GM23248 (cell line): Measurements from ENCODE around the gene ATP10A. TPM values are rescaled to one million over a fixed set of nuclear protein-coding genes. Genes with fewer than 3 reads are reported as not detected.
"Not testable (repeated sequence)": the region's sequence is repeated elsewhere in the genome, so short reads cannot be mapped to it uniquely, and the experiment has no call there.

ENCODE experiments used
- DNase-seq: peaks from one replicate; pipeline ENCODE4 v3.0.0-alpha.2; 2015
- H2AFZ ChIP-seq: fragments of 200-600 bp; sonication (generic); 2 replicates; pipeline ENCODE4 v1.6.1; 2016; ENCODE audit warnings: antibody characterized with exemption
- H3F3A ChIP-seq: fragments of 200-600 bp; sonication (generic); 2 replicates; pipeline ENCODE4 v1.6.1; 2016; ENCODE audit warnings: mild to moderate bottlenecking, antibody characterized with exemption, mixed run types; ENCODE audit not compliant: insufficient read depth
- H3K27ac ChIP-seq: fragments of 200-600 bp; sonication (generic); 2 replicates; pipeline ENCODE4 v1.5.1; 2016; ENCODE audit warnings: mild to moderate bottlenecking
- H3K27me3 ChIP-seq: fragments of 200-600 bp; sonication (generic); replicated peaks from 2 replicates; pipeline ENCODE4 v1.6.1; 2016; ENCODE audit warnings: mild to moderate bottlenecking; ENCODE audit not compliant: insufficient read depth
- H3K36me3 ChIP-seq: fragments of 200-600 bp; sonication (generic); 2 replicates; pipeline ENCODE4 v1.6.1; 2016; ENCODE audit warnings: low read depth, mild to moderate bottlenecking
- H3K4me1 ChIP-seq: fragments of 200-600 bp; sonication (generic); 2 replicates; pipeline ENCODE4 v1.6.1; 2016; ENCODE audit warnings: mild to moderate bottlenecking; ENCODE audit not compliant: insufficient read depth
- H3K4me2 ChIP-seq: fragments of 200-600 bp; sonication (generic); one replicate; pipeline ENCODE4 v1.6.1; 2016; ENCODE audit warnings: mild to moderate bottlenecking; ENCODE audit not compliant: unreplicated experiment
- H3K4me3 ChIP-seq: fragments of 200-600 bp; sonication (generic); 2 replicates; pipeline ENCODE4 v1.5.1; 2016; ENCODE audit warnings: mild to moderate bottlenecking
- H3K79me2 ChIP-seq: fragments of 200-600 bp; sonication (generic); 2 replicates; pipeline ENCODE4 v1.6.1; 2016; ENCODE audit warnings: mild to moderate bottlenecking; ENCODE audit not compliant: insufficient read depth
- H3K9ac ChIP-seq: fragments of 200-600 bp; sonication (generic); 2 replicates; pipeline ENCODE4 v1.6.1; 2016; ENCODE audit warnings: mild to moderate bottlenecking
- H3K9me2 ChIP-seq: fragments of 200-600 bp; sonication (generic); 2 replicates; pipeline ENCODE4 v1.6.1; 2016; ENCODE audit warnings: mixed run types, mild to moderate bottlenecking, moderate library complexity; ENCODE audit not compliant: insufficient read depth
- H3K9me3 ChIP-seq: fragments of 200-600 bp; sonication (generic); one replicate; pipeline ENCODE4 v1.6.1; 2017; ENCODE audit warnings: low read depth
- H4K20me1 ChIP-seq: fragments of 200-600 bp; sonication (generic); 2 replicates; pipeline ENCODE4 v1.6.0; 2016; ENCODE audit not compliant: insufficient read depth
- EZH2 ChIP-seq: fragments of 200-600 bp; sonication (generic); IDR thresholded peaks from 2 replicates; pipeline ENCODE4 v1.6.1; 2018; ENCODE audit warnings: antibody characterized with exemption, mild to moderate bottlenecking; ENCODE audit not compliant: insufficient read depth, poor library complexity, severe bottlenecking
- EZH2phosphoT487 ChIP-seq: fragments of 200-600 bp; sonication (generic); IDR thresholded peaks from 2 replicates; pipeline ENCODE4 v1.6.1; 2018; ENCODE audit warnings: antibody characterized with exemption, moderate library complexity, mild to moderate bottlenecking, low read depth; ENCODE audit not compliant: insufficient read depth
- WGBS, 2 experiments: methylation state at CpG; one replicate each; pipeline ENCODE4 v1.1.6; 2015 to 2017; ENCODE audit warnings: low lambda C conversion rate in 2 of 2, low coverage in 1 of 2; ENCODE audit errors: missing lambda C conversion rate in 2 of 2; 5-methylcytosine and 5-hydroxymethylcytosine counted together
- in situ Hi-C: fragments of 300-500 bp; cut with MboI; formaldehyde crosslinking; loops from 2 replicates; pipeline ENCODE4 v1.15.0; 2020
- polyA plus RNA-seq: library from polyadenylated mRNA; unstranded; fragments of >200 nt; fragmentation: Nextera tagmentation; extraction: Ambion mirVana; gene quantifications from 2 replicates; pipeline ENCODE4 v1.2.1, GENCODE V29; 2016
- total RNA-seq: library from RNA; depleted of rRNA; stranded (reverse); fragments of >200 nt; shearing (Covaris generic); gene quantifications from 2 replicates; pipeline ENCODE4 v1.2.3, GENCODE V29; 2014

ATP10A gene
- total and polyA plus RNA-seq, 2 experiments from 2014 or later, result 20.4 to 64.1 TPM

DNA sequence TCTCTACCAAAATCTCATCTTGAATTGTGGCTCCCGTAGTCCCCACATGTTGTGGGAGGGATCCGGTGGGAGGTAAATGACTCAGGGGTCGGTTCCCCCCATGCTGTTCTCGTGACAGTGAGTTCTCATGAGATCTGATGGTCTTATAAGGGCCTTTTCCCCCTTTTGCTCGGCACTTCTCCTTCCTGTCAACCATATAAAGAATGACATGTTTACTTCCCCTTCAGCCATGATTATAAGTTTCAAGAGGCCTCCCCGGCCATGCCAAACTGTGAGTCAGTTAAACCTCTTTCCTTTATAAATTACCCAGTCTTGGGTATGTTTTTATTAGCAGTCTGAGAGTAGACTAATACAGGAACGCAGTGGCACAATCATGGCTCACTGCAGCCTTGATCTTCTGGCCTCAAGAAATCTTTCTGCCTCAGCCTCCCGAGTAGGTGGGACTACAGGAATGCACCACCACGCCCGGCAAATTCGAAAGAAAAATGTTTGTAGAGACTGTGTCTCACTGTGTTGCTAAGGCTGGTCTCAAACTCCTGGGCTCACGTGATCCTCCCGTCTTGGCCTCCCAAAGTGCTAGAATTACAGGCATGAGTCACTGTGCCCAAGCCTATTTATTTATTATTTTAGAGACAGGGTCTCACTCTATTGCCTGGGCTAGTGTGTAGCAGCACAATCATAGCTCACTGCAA is 101.0 kb downstream of the ATP10A start:
- H4K20me1 ChIP-seq, result no peaks in the 10 kb centered on the region
- no peak overlapping the region for H3K4me3 ChIP-seq
- H3K36me3 ChIP-seq, result peaks cover 29% of the 10 kb centered on the region
- no peak overlapping the region for H3K9ac ChIP-seq
- WGBS, 2 experiments, result 91 to 95% methylated on average over 13 of the region's 13 CpGs
- 0 out of 2 replicates have a peak, but pooled peaks cover 5% of the 10 kb centered on the region for H3F3A ChIP-seq
- peaks cover 4% of the 10 kb centered on the region; the same call in 1 of the 2 replicates for H3K9me2 ChIP-seq
- DNase-seq, result peak; percentile 13
- H3K79me2 ChIP-seq, result peaks cover 82% of the 10 kb centered on the region
- H3K4me2 ChIP-seq, result no peak overlapping the region
- H2AFZ ChIP-seq, result no peak overlapping the region
- no peaks in the 10 kb centered on the region; the same call in 1 of the 2 replicates for H3K4me1 ChIP-seq
- no peaks in the 10 kb centered on the region for H3K27me3 ChIP-seq
- TF ChIP-seq EZH2 (no peak), EZH2phosphoT487 (no peak)
- in situ Hi-C loops, result no loop called here
- no peaks in the 10 kb centered on the region for H3K9me3 ChIP-seq
- H3K27ac ChIP-seq, result no peak overlapping the region

DNA sequence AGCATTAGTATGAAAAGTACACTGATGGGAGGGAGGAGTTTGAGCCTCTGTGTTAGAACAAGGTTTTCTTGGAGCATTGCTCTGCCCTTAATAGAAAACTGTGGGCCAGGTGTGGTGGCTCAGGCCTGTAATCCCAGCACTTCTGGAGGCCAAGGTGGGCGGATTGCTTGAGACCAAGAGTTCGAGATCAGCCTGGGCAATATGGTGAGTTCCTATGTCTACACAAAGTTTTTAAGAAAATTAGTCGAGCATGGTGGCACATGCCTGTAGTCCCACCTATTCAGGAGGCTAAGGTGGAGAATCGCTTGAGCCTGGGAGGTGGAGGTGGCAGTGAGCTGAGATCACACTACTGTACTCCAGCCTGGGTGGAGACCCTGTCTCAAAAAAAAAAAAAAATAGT is 103.7 kb downstream of the ATP10A start:
- 0 out of 2 replicates have a peak, but pooled peaks cover 5% of the 10 kb centered on the region for H3F3A ChIP-seq
- no peak overlapping the region for H3K27ac ChIP-seq
- no peaks in the 10 kb centered on the region for H4K20me1 ChIP-seq
- H3K27me3 ChIP-seq, result no peaks in the 10 kb centered on the region
- no peak overlapping the region for H3K4me2 ChIP-seq
- WGBS, 2 experiments, result 97% methylated on average over 4 of the region's 4 CpGs
- TF ChIP-seq EZH2phosphoT487 (no peak), EZH2 (no peak)
- H2AFZ ChIP-seq, result no peak overlapping the region
- H3K36me3 ChIP-seq, result peaks cover 25% of the 10 kb centered on the region
- H3K9me3 ChIP-seq, result no peaks in the 10 kb centered on the region
- no peaks in the 10 kb centered on the region; the same call in 1 of the 2 replicates for H3K4me1 ChIP-seq
- H3K4me3 ChIP-seq, result no peak overlapping the region
- H3K79me2 ChIP-seq, result peaks cover 68% of the 10 kb centered on the region
- H3K9ac ChIP-seq, result no peak overlapping the region
- no peak for DNase-seq
- in situ Hi-C loops, result no loop called here
- H3K9me2 ChIP-seq, result peaks cover 4% of the 10 kb centered on the region; the same call in 1 of the 2 replicates

DNA sequence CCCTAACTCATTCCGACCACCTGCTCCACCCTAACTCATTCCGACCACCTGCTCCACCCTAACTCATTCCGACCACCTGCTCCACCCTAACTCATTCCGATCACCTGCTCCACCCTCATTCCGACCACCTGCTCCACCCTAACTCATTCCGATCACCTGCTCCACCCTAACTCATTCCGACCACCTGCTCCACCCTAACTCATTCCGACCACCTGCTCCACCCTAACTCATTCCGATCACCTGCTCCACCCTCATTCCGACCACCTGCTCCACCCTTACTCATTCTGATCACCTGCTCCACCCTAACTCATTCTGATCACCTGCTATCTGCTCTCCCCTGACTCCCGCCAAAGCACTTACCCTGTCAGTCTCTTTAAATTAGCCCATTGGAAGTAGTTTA is 104.5 kb downstream of the ATP10A start:
- H3K4me2 ChIP-seq, H3K9me2 ChIP-seq, H3K9ac ChIP-seq, H3K4me1 ChIP-seq, in situ Hi-C loops, H3F3A ChIP-seq, H2AFZ ChIP-seq, DNase-seq, H3K27ac ChIP-seq, H3K27me3 ChIP-seq, H4K20me1 ChIP-seq, H3K9me3 ChIP-seq, H3K4me3 ChIP-seq: not testable (repeated sequence)
- Histone ChIP-seq H3K36me3 (peaks cover 23% of the 10 kb centered on the region; the same call in 1 of the 2 replicates), H3K79me2 (peaks cover 60% of the 10 kb centered on the region)
- 94 to 96% methylated on average over 10 to 11 of the region's 11 CpGs for WGBS, 2 experiments

DNA sequence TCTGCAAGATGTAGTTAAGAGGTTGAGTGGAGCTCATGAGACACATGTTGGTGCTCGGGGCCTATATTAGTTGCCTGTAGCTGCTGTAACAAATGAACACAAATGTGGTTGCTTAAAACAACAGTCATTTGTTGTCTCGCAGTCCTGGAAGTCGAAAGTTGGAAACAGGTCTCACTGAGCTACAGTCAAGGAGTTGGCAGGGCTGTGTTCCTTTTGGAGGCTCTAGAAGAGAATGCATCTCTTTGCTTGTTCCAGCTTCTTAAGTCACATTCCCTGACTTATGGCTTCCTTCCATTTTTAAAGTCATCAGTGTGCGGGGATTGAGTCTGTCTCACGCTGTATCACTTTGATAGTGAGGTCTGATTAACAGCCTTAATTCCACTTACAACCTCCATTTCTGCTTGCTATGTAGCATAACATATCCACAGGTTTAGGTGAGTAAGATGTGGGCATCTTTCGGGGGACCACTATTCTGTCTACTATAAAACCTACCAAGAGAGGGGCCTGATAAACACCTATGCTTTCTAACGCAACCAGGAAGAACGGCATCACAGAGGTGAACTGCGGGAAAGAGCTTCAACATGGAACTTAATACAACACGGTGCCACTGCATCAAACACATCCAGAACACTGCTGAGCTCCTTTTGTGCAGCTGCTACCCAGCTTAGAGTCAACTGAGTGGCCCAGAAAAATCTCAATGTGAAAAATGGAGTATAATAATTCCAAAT is 119.4 kb downstream of the ATP10A start:
- Histone ChIP-seq H4K20me1 (peaks cover 5% of the 10 kb centered on the region; the same call in 1 of the 2 replicates), H3K4me3 (no peak overlapping the region), H2AFZ (no peak overlapping the region), H3K4me2 (no peak overlapping the region), H3K79me2 (peaks cover 93% of the 10 kb centered on the region), H3K27me3 (no peaks in the 10 kb centered on the region), H3K4me1 (no peaks in the 10 kb centered on the region), H3F3A (peaks cover 3% of the 10 kb centered on the region; the same call in 1 of the 2 replicates), H3K9me3 (no peaks in the 10 kb centered on the region), H3K36me3 (peaks cover 6% of the 10 kb centered on the region), H3K9ac (no peak overlapping the region), H3K27ac (no peak overlapping the region), H3K9me2 (no peaks in the 10 kb centered on the region)
- in situ Hi-C loops, result no loop called here
- DNase-seq, result no peak
- TF ChIP-seq EZH2phosphoT487 (no peak), EZH2 (no peak)
- WGBS, 2 experiments, result 64 to 70% methylated on average over 10 of the region's 10 CpGs
